Vagina (tissue), 2 donors: ENCODE measurements around the gene TBC1D4.
A peak's percentile ranks its signal among the peaks of the same experiment; 100 is the strongest.

ENCODE experiments used
- CTCF ChIP-seq, 3 experiments: fragments of 450-650 bp in 2 of 3; fragments of 200-600 bp in 1 of 3; sonication (generic) in 1 of 3; IDR thresholded peaks; one replicate each; pipeline ENCODE4 v1.5.1; 2017 to 2019; ENCODE audit warnings: antibody characterized with exemption in 3 of 3, mild to moderate bottlenecking in 2 of 3, moderate library complexity in 2 of 3
- POLR2A ChIP-seq, 2 donors: fragments of 450-650 bp; IDR thresholded peaks; one replicate each; pipeline ENCODE4 v1.6.1; 2017; ENCODE audit warnings: antibody characterized with exemption in 2 of 2, mild to moderate bottlenecking in 2 of 2, moderate library complexity in 2 of 2
- POLR2AphosphoS5 ChIP-seq, 2 donors: sonication (generic); formaldehyde crosslinking; IDR thresholded peaks; one replicate each; pipeline ENCODE4 v1.9.0; 2017; ENCODE audit warnings: antibody characterized with exemption in 2 of 2, mild to moderate bottlenecking in 2 of 2, low read depth in 1 of 2; ENCODE audit not compliant: insufficient read depth in 1 of 2

DNA sequence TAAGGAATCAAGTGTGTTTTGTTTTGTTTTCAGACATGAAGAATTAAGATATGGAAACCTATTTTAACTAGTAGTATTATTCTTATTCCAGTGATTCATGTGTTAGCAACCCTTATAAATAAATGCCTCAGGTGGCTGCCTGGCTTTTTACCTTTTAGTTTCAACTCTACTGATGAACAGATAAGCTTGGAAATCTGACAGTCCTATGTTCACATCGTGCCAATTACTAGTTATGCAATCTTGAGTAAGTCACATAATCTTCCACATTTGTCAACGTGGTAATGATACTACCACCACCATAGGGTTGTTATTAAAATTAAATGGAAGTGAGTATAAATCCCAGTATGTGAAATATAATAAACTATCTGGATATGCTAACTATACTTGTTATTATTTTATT is 64.3 kb downstream of the TBC1D4 start:
- no peak for TF ChIP-seq CTCF (IDR thresholded peaks at IDR 0.05)
- no peak for TF ChIP-seq POLR2A (IDR thresholded peaks at IDR 0.05)
- TF ChIP-seq POLR2AphosphoS5 (IDR thresholded peaks at IDR 0.05; ENCODE audit: insufficient read depth in 1 of 2, low read depth in 1 of 2): peak in 1 of 2 donors; percentile 79
